ENCODE data around the gene BAG1. TPM values are rescaled to one million over a fixed set of nuclear protein-coding genes. Genes with fewer than 3 reads are reported as not detected.

Gene BAG1
- total and polyA plus RNA-seq, 2 experiments from 2014 or later, result 248 to 270 TPM

- TF ChIP-seq CTCF (IDR thresholded peaks at IDR 0.05; ENCODE audit: low read depth, low read length), result no peak
- peak in 1 of 2 donors; percentile 44 for DNase-seq (ENCODE audit: low read depth in 1 of 2, low spot score in 1 of 2)
- Histone ChIP-seq H3K4me1 (ENCODE audit: low read depth) (no peaks in the 10 kb centered on the region), H3K27me3 (no peaks in the 10 kb centered on the region), H3K27ac (no peak overlapping the region), H3K4me3 (no peak overlapping the region), H3K9me3 (ENCODE audit: low read depth) (no peaks in the 10 kb centered on the region), H3K36me3 (peaks cover 22% of the 10 kb centered on the region)
Observed at GRCh38 chr9:33250458-33250995, 14.0 kb downstream of the BAG1 start.

GRCh38 chr9:33249983-33250382, 14.5 kb downstream of the BAG1 start:
- no peak for DNase-seq (ENCODE audit: low read depth in 1 of 2, low spot score in 1 of 2)
- no peak overlapping the region for H3K4me3 ChIP-seq
- no peak for TF ChIP-seq CTCF (IDR thresholded peaks at IDR 0.05; ENCODE audit: low read depth, low read length)
- H3K27me3 ChIP-seq, result no peaks in the 10 kb centered on the region
- H3K36me3 ChIP-seq, result peaks cover 16% of the 10 kb centered on the region
- H3K4me1 ChIP-seq (ENCODE audit: low read depth), result no peaks in the 10 kb centered on the region
- H3K27ac ChIP-seq, result no peak overlapping the region
- H3K9me3 ChIP-seq (ENCODE audit: low read depth), result no peaks in the 10 kb centered on the region

GRCh38 chr9:33249087-33249658, 15.3 kb downstream of the BAG1 start:
- Histone ChIP-seq H3K9me3 (ENCODE audit: low read depth) (no peaks in the 10 kb centered on the region), H3K4me1 (ENCODE audit: low read depth) (no peaks in the 10 kb centered on the region), H3K27ac (no peak overlapping the region), H3K27me3 (no peaks in the 10 kb centered on the region), H3K36me3 (peaks cover 9% of the 10 kb centered on the region), H3K4me3 (no peak overlapping the region)
- no peak for DNase-seq (ENCODE audit: low read depth in 1 of 2, low spot score in 1 of 2)
- TF ChIP-seq CTCF (IDR thresholded peaks at IDR 0.05; ENCODE audit: low read depth, low read length), result no peak

- no peak for TF ChIP-seq CTCF (IDR thresholded peaks at IDR 0.05; ENCODE audit: low read depth, low read length)
- DNase-seq (ENCODE audit: low read depth in 1 of 2, low spot score in 1 of 2), result no peak
- H3K36me3 ChIP-seq, result peaks cover 9% of the 10 kb centered on the region
Observed at GRCh38 chr9:33248606-33249005, 15.9 kb downstream of the BAG1 start.

GRCh38 chr9:33246269-33246860, 18.1 kb downstream of the BAG1 start:
- Histone ChIP-seq H3K27me3 (no peaks in the 10 kb centered on the region), H3K36me3 (no peaks in the 10 kb centered on the region), H3K4me3 (no peak overlapping the region), H3K9me3 (ENCODE audit: low read depth) (no peaks in the 10 kb centered on the region), H3K27ac (no peak overlapping the region), H3K4me1 (ENCODE audit: low read depth) (no peaks in the 10 kb centered on the region)
- DNase-seq (ENCODE audit: low read depth in 1 of 2, low spot score in 1 of 2), result no peak
- no peak for TF ChIP-seq CTCF (IDR thresholded peaks at IDR 0.05; ENCODE audit: low read depth, low read length)

More at GRCh38 chr9:33248606-33249005, 15.9 kb downstream of the BAG1 start:
- Histone ChIP-seq H3K27me3 (no peaks in the 10 kb centered on the region), H3K4me1 (ENCODE audit: low read depth) (no peaks in the 10 kb centered on the region), H3K9me3 (ENCODE audit: low read depth) (no peaks in the 10 kb centered on the region), H3K4me3 (no peak overlapping the region), H3K27ac (no peak overlapping the region)

Data from cardiac muscle cell (in vitro differentiated cells and primary cell).